HEK293 (cell line): ENCODE data around the gene FMO1.

Experiments
- KLF16 ChIP-seq: fragments of 450-650 bp; formaldehyde crosslinking; IDR thresholded peaks from 2 replicates; pipeline ENCODE4 v1.5.1; 2017; ENCODE audit warnings: missing biosample characterization, missing genetic modification characterization
- PBX3 ChIP-seq: sonication (generic); formaldehyde crosslinking; IDR thresholded peaks from 2 replicates; pipeline ENCODE4 v1.8.1; 2022; ENCODE audit warnings: mild to moderate bottlenecking, moderate library complexity, missing genetic modification reagents

GRCh38 chr1:171220581-171221054 is 27.7 kb upstream of the FMO1 start:
- TF ChIP-seq KLF16 (tag by site-specific recombination) (no peak), PBX3 (CRISPR knock-in tag) (no peak)
